ENCODE results near the gene COX4I2.

The COX4I2 gene

GRCh38 chr20:31605902-31606803, 31.6 kb upstream of the COX4I2 start (continued):
- TF ChIP-seq, protein P1, sequence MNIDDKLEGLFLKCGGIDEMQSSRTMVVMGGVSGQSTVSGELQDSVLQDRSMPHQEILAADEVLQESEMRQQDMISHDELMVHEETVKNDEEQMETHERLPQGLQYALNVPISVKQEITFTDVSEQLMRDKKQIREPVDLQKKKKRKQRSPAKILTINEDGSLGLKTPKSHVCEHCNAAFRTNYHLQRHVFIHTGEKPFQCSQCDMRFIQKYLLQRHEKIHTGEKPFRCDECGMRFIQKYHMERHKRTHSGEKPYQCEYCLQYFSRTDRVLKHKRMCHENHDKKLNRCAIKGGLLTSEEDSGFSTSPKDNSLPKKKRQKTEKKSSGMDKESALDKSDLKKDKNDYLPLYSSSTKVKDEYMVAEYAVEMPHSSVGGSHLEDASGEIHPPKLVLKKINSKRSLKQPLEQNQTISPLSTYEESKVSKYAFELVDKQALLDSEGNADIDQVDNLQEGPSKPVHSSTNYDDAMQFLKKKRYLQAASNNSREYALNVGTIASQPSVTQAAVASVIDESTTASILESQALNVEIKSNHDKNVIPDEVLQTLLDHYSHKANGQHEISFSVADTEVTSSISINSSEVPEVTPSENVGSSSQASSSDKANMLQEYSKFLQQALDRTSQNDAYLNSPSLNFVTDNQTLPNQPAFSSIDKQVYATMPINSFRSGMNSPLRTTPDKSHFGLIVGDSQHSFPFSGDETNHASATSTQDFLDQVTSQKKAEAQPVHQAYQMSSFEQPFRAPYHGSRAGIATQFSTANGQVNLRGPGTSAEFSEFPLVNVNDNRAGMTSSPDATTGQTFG (tag by site-specific recombination; IDR thresholded peaks at IDR 0.05; ENCODE audit: borderline replicate concordance), result no peak
- TF ChIP-seq ZNF776 (tag by site-specific recombination; IDR thresholded peaks at IDR 0.05; ENCODE audit: borderline replicate concordance), result no peak
- peak; percentile 44 for TF ChIP-seq ZBTB48 (tag by site-specific recombination; IDR thresholded peaks at IDR 0.05)
- TF ChIP-seq ZNF341 (tag by site-specific recombination; IDR thresholded peaks at IDR 0.05; ENCODE audit: low read depth), result 0 out of 2 replicates have a peak, but pooled peaks have one; percentile 8
- TF ChIP-seq EGR2 (tag by site-specific recombination; IDR thresholded peaks at IDR 0.05; ENCODE audit: low read depth), result peak; percentile 51
- no peak for TF ChIP-seq ZNF623 (tag by site-specific recombination; IDR thresholded peaks at IDR 0.05)
- peak; percentile 61; the same call in 1 of the 2 replicates for TF ChIP-seq ZNF777 (tag by site-specific recombination; IDR thresholded peaks at IDR 0.05; ENCODE audit: borderline replicate concordance)
- 0 out of 2 replicates have a peak, but pooled peaks have one; percentile 11 for TF ChIP-seq ZBTB8A (tag by site-specific recombination; IDR thresholded peaks at IDR 0.05)
- peak; percentile 78 for TF ChIP-seq ZBTB17 (tag by site-specific recombination; IDR thresholded peaks at IDR 0.05)
- TF ChIP-seq KLF9 (tag by site-specific recombination; IDR thresholded peaks at IDR 0.05; ENCODE audit: low read depth), result 0 out of 2 replicates have a peak, but pooled peaks have one; percentile 10
- no peak for TF ChIP-seq OSR2 (tag by site-specific recombination; IDR thresholded peaks at IDR 0.05)
- no peak for TF ChIP-seq ELK4 (IDR thresholded peaks at IDR 0.05; ENCODE audit: borderline replicate concordance, low read depth, low read length)
- peak; percentile 80 for TF ChIP-seq ZNF335 (tag by site-specific recombination; conservative IDR thresholded peaks at IDR 0.05)
- TF ChIP-seq ZNF223 (tag by site-specific recombination; IDR thresholded peaks at IDR 0.05), result no peak
- no peak for TF ChIP-seq ZNF266 (tag by site-specific recombination; IDR thresholded peaks at IDR 0.05; ENCODE audit: low read depth)
- TF ChIP-seq ZNF664 (tag by site-specific recombination; IDR thresholded peaks at IDR 0.05), result no peak
- TF ChIP-seq ZBTB11 (tag by site-specific recombination; conservative IDR thresholded peaks at IDR 0.05; ENCODE audit: low read depth), result peak; percentile 73
